SU-DHL-6 (cell line): Measurements from ENCODE around the gene UBE2E1.

ENCODE experiments used
- H2AFZ ChIP-seq: fragments of 200-600 bp; sonication (generic); 2 replicates; pipeline ENCODE4 v1.6.1; 2014; ENCODE audit warnings: low read depth, mild to moderate bottlenecking, moderate library complexity, mixed read lengths, antibody characterized with exemption, low read length; ENCODE audit not compliant: severe bottlenecking
- H3F3A ChIP-seq: fragments of 200-600 bp; shearing (Covaris generic); 2 replicates; pipeline ENCODE4 v1.6.0; 2016; ENCODE audit warnings: antibody characterized with exemption, mild to moderate bottlenecking; ENCODE audit not compliant: insufficient read depth
- H3K27ac ChIP-seq: fragments of 200-600 bp; sonication (generic); 2 replicates; pipeline ENCODE4 v1.5.1; 2016; ENCODE audit warnings: low read depth, mild to moderate bottlenecking, low read length, moderate library complexity, mixed read lengths
- H3K27me3 ChIP-seq: fragments of 200-600 bp; sonication (generic), shearing (Covaris generic); 2 replicates; pipeline ENCODE4 v1.6.0; 2014; ENCODE audit warnings: mild to moderate bottlenecking, low read length
- H3K36me3 ChIP-seq: fragments of 200-600 bp; sonication (generic); 2 replicates; pipeline ENCODE4 v1.6.1; 2014; ENCODE audit warnings: mild to moderate bottlenecking, low read length, mixed read lengths
- H3K4me2 ChIP-seq: fragments of 300-600, 200-600 bp; shearing (Covaris generic), sonication (generic); 2 replicates; pipeline ENCODE4 v1.6.0; 2014; ENCODE audit warnings: low read length, low read depth, mild to moderate bottlenecking; ENCODE audit not compliant: poor library complexity, severe bottlenecking
- H3K4me3 ChIP-seq: fragments of 200-600 bp; sonication (generic); 2 replicates; pipeline ENCODE4 v1.5.1; 2014; ENCODE audit warnings: antibody characterized with exemption, low read length, mild to moderate bottlenecking, mixed read lengths; ENCODE audit not compliant: insufficient read depth, poor library complexity, severe bottlenecking
- H3K79me2 ChIP-seq: fragments of 200-600 bp; sonication (generic); 2 replicates; pipeline ENCODE4 v1.6.1; 2014; ENCODE audit warnings: mild to moderate bottlenecking, low read length, moderate library complexity; ENCODE audit not compliant: insufficient read depth
- H3K9ac ChIP-seq: fragments of 200-600 bp; sonication (generic); 2 replicates; pipeline ENCODE4 v1.7.0; 2014; ENCODE audit warnings: mild to moderate bottlenecking, low read length
- H3K9me2 ChIP-seq: fragments of 200-600 bp; sonication (generic); replicated peaks from 2 replicates; pipeline ENCODE4 v1.6.1; 2014; ENCODE audit warnings: low read length; ENCODE audit not compliant: insufficient read depth
- H3K9me3 ChIP-seq: fragments of 200-600 bp; sonication (generic); 2 replicates; pipeline ENCODE4 v1.6.1; 2014; ENCODE audit warnings: low read length, mixed read lengths; ENCODE audit not compliant: insufficient read depth
- H4K20me1 ChIP-seq: fragments of 200-600 bp; sonication (generic); 2 replicates; pipeline ENCODE4 v1.6.1; 2014; ENCODE audit warnings: low read depth, mild to moderate bottlenecking, antibody characterized with exemption, low read length, moderate library complexity, mixed read lengths
- CTCF ChIP-seq: fragments of 200-600 bp; sonication (generic); IDR thresholded peaks from one replicate; pipeline ENCODE4 v1.5.1; 2017; ENCODE audit warnings: antibody characterized with exemption, mild to moderate bottlenecking, low read length, moderate library complexity; ENCODE audit not compliant: insufficient read depth, poor library complexity, severe bottlenecking
- EZH2phosphoT487 ChIP-seq: fragments of 200-600 bp; sonication (generic), shearing (Covaris generic); conservative IDR thresholded peaks from 2 replicates; pipeline ENCODE4 v1.6.1; 2018; ENCODE audit warnings: mild to moderate bottlenecking, antibody characterized with exemption, low read length, moderate library complexity, mixed read lengths

UBE2E1 gene

GRCh38 chr3:23919628-23920027 lies 113.9 kb downstream of the UBE2E1 start:
- peaks cover 26% of the 10 kb centered on the region for H3K36me3 ChIP-seq
- TF ChIP-seq EZH2phosphoT487 (no peak), CTCF (no peak)
- H4K20me1 ChIP-seq: peaks cover 21% of the 10 kb centered on the region
- peaks cover 22% of the 10 kb centered on the region for H3K79me2 ChIP-seq
- no peaks in the 10 kb centered on the region for H3K27me3 ChIP-seq
- no peak overlapping the region for H3K4me3 ChIP-seq
- no peaks in the 10 kb centered on the region for H3K9me3 ChIP-seq
- no peak overlapping the region for H3K9ac ChIP-seq
- no peaks in the 10 kb centered on the region for H3K9me2 ChIP-seq
- peaks cover 61% of the 10 kb centered on the region for H3F3A ChIP-seq
- H3K4me2 ChIP-seq: peak overlapping the region; percentile 32
- peak overlapping the region; percentile 46 for H3K27ac ChIP-seq
- no peak overlapping the region for H2AFZ ChIP-seq

GRCh38 chr3:23920151-23920655 lies 114.4 kb downstream of the UBE2E1 start:
- peak overlapping the region; percentile 46 for H3K27ac ChIP-seq
- H3K79me2 ChIP-seq: peaks cover 22% of the 10 kb centered on the region
- no peaks in the 10 kb centered on the region for H3K9me3 ChIP-seq
- peaks cover 56% of the 10 kb centered on the region for H3F3A ChIP-seq
- H3K9me2 ChIP-seq: no peaks in the 10 kb centered on the region
- H3K36me3 ChIP-seq: peaks cover 26% of the 10 kb centered on the region
- peaks cover 21% of the 10 kb centered on the region for H4K20me1 ChIP-seq
- no peak overlapping the region for H2AFZ ChIP-seq
- no peaks in the 10 kb centered on the region for H3K27me3 ChIP-seq
- TF ChIP-seq CTCF (no peak), EZH2phosphoT487 (no peak)
- H3K4me2 ChIP-seq: peak overlapping the region; percentile 32
- H3K4me3 ChIP-seq: no peak overlapping the region
- H3K9ac ChIP-seq: no peak overlapping the region

GRCh38 chr3:23921052-23921511 lies 115.3 kb downstream of the UBE2E1 start:
- Histone ChIP-seq H3K9me2 (no peaks in the 10 kb centered on the region), H3K4me3 (no peak overlapping the region), H3K4me2 (no peak overlapping the region), H2AFZ (no peak overlapping the region), H3K36me3 (peaks cover 26% of the 10 kb centered on the region), H3K9ac (no peak overlapping the region), H4K20me1 (peaks cover 21% of the 10 kb centered on the region), H3K79me2 (peaks cover 22% of the 10 kb centered on the region), H3F3A (peaks cover 56% of the 10 kb centered on the region), H3K9me3 (no peaks in the 10 kb centered on the region), H3K27ac (peak overlapping the region; percentile 5; the same call in 1 of the 2 replicates), H3K27me3 (no peaks in the 10 kb centered on the region)
- TF ChIP-seq CTCF (no peak), EZH2phosphoT487 (no peak)
